ENCODE data around the gene DGKH.

The DGKH gene

GRCh38 chr13:42246541-42246940, 198.1 kb downstream of the DGKH start:
- no peak for DNase-seq

GRCh38 chr13:42247883-42248282, 199.4 kb downstream of the DGKH start:
- no peak for DNase-seq

- DNase-seq = no peak
These were observed 207.4 kb downstream of the DGKH start for GRCh38 chr13:42255886-42256285.

GRCh38 chr13:42258747-42259146, 210.3 kb downstream of the DGKH start:
- DNase-seq = no peak

- DNase-seq = no peak
These were observed 211.1 kb downstream of the DGKH start for GRCh38 chr13:42259515-42259914.

- no peak for DNase-seq
These were observed 212.6 kb downstream of the DGKH start for GRCh38 chr13:42260903-42261654.

- no peak for DNase-seq
These were observed 218.0 kb downstream of the DGKH start for GRCh38 chr13:42266473-42266872.

GRCh38 chr13:42270160-42270856, 221.9 kb downstream of the DGKH start:
- DNase-seq = no peak

- no peak for DNase-seq
These were observed 222.4 kb downstream of the DGKH start for GRCh38 chr13:42270857-42271215.

- peak; percentile 94 for DNase-seq
These were observed 223.1 kb downstream of the DGKH start for GRCh38 chr13:42271337-42272114.

GRCh38 chr13:42272115-42272803, 223.8 kb downstream of the DGKH start, which contains the start of gene AKAP11:
TSS of gene AKAP11 (plus strand) at chr13:42272152. CDS start at chr13:42286349, 14,197 bp downstream.
- peak; percentile 80 for DNase-seq

- no peak for DNase-seq
These were observed 224.3 kb downstream of the DGKH start for GRCh38 chr13:42272804-42273175.

- no peak for DNase-seq
These were observed 226.1 kb downstream of the DGKH start for GRCh38 chr13:42274386-42275097.

- no peak for DNase-seq
These were observed 226.6 kb downstream of the DGKH start for GRCh38 chr13:42275098-42275471.

GRCh38 chr13:42275506-42275905, 227.1 kb downstream of the DGKH start:
- DNase-seq = no peak

GRCh38 chr13:42276683-42277082, 228.2 kb downstream of the DGKH start:
- no peak for DNase-seq

- DNase-seq = no peak
These were observed 229.3 kb downstream of the DGKH start for GRCh38 chr13:42277618-42278276.

GRCh38 chr13:42279080-42279479, 230.6 kb downstream of the DGKH start:
- no peak for DNase-seq

GRCh38 chr13:42279986-42280385, 231.5 kb downstream of the DGKH start:
- no peak for DNase-seq

GRCh38 chr13:42280537-42280936, 232.1 kb downstream of the DGKH start:
- no peak for DNase-seq

GRCh38 chr13:42283574-42283973, 235.1 kb downstream of the DGKH start:
- no peak for DNase-seq

- no peak for DNase-seq
These were observed 235.6 kb downstream of the DGKH start for GRCh38 chr13:42284068-42284467.

Data from right forelimb (tissue), 1 donor.